HUDEP-2 (cell line): ENCODE results near the gene C1RL.
"Not testable (repeated sequence)": the region's sequence is repeated elsewhere in the genome, so short reads cannot be mapped to it uniquely, and the experiment has no call there.

Source experiments
- DNase-seq, 76 experiments: peaks; one replicate each; lab custom pipeline; 2025; ENCODE audit not compliant: unreplicated experiment in 76 of 76; lab: John Stamatoyannopoulos, UW

The C1RL gene

GRCh38 chr12:7116196-7116595 lies 7.2 kb upstream of the C1RL start:
- no peak for DNase-seq

GRCh38 chr12:7114851-7115250 lies 5.8 kb upstream of the C1RL start:
- no peak for DNase-seq

- DNase-seq, result no peak
Observed at GRCh38 chr12:7114008-7114407, 5.0 kb upstream of the C1RL start.

- peak in 22 of 76 experiments; percentile 7 to 50 (median 20) for DNase-seq
Observed at GRCh38 chr12:7113389-7113871, 4.4 kb upstream of the C1RL start.

GRCh38 chr12:7112041-7112440 lies 3.0 kb upstream of the C1RL start:
- no peak for DNase-seq

GRCh38 chr12:7110661-7111060 lies 1.6 kb upstream of the C1RL start:
- no peak for DNase-seq

GRCh38 chr12:7109572-7109920 lies 532 bp upstream of the C1RL start:
- no peak for DNase-seq

GRCh38 chr12:7108003-7108795 lies 815 bp downstream of the C1RL start:
- DNase-seq, result peak in 72 of 76 experiments; percentile 6 to 79 (median 59)

GRCh38 chr12:7107636-7108002 lies 1.4 kb downstream of the C1RL start:
- peak in 1 of 76 experiments; percentile 7 for DNase-seq

GRCh38 chr12:7107181-7107580 lies 1.8 kb downstream of the C1RL start:
- DNase-seq, result not testable (repeated sequence)

- DNase-seq, result peak in 1 of 76 experiments; percentile 7
Observed at GRCh38 chr12:7106082-7106481, 2.9 kb downstream of the C1RL start.

GRCh38 chr12:7103837-7104584 lies 5.0 kb downstream of the C1RL start:
- no peak for DNase-seq

GRCh38 chr12:7102582-7102981 lies 6.4 kb downstream of the C1RL start:
- DNase-seq, result no peak

GRCh38 chr12:7101694-7102131 lies 7.3 kb downstream of the C1RL start:
- DNase-seq, result no peak

- DNase-seq, result no peak
Observed at GRCh38 chr12:7101047-7101693, 7.8 kb downstream of the C1RL start.

- DNase-seq, result no peak
Observed at GRCh38 chr12:7100239-7100638, 8.8 kb downstream of the C1RL start.

GRCh38 chr12:7099290-7099996 lies 9.6 kb downstream of the C1RL start:
- DNase-seq, result no peak

- DNase-seq, result no peak
Observed at GRCh38 chr12:7096979-7097378, 12.0 kb downstream of the C1RL start.

- DNase-seq, result no peak
Observed at GRCh38 chr12:7096006-7096932, 12.7 kb downstream of the C1RL start.

GRCh38 chr12:7093892-7094291 lies 15.1 kb downstream of the C1RL start:
- no peak for DNase-seq
